Ascending aorta (tissue), 2 donors: Measurements from ENCODE around the gene NDUFA7. TPM values are rescaled to one million over a fixed set of nuclear protein-coding genes. Genes with fewer than 3 reads are reported as not detected.

Experiments used
- DNase-seq, 2 donors: peaks; one replicate each; pipeline ENCODE4 v3.0.0-alpha.2; 2019; ENCODE audit warnings: low spot score in 2 of 2
- H3K27ac ChIP-seq, 2 donors: fragments of 200-600 bp; sonication (generic); one replicate each; pipeline ENCODE4 v1.5.1; 2016 to 2017; ENCODE audit warnings: mild to moderate bottlenecking in 1 of 2
- H3K27me3 ChIP-seq: fragments of 200-600 bp; sonication (generic); one replicate; pipeline ENCODE4 v1.5.1; 2017
- H3K36me3 ChIP-seq, 2 donors: fragments of 200-600 bp; sonication (generic); one replicate each; pipeline ENCODE4 v1.5.1; 2016
- H3K4me1 ChIP-seq, 2 donors: fragments of 200-600 bp; sonication (generic); one replicate each; pipeline ENCODE4 v1.5.1; 2016 to 2017; ENCODE audit warnings: mild to moderate bottlenecking in 1 of 2
- H3K4me3 ChIP-seq, 2 donors: fragments of 200-600 bp; sonication (generic); one replicate each; pipeline ENCODE4 v1.5.1; 2016 to 2017; ENCODE audit warnings: mild to moderate bottlenecking in 1 of 2
- H3K9me3 ChIP-seq, 2 donors: fragments of 200-600 bp; sonication (generic); one replicate each; pipeline ENCODE4 v1.5.1; 2016
- CTCF ChIP-seq, 3 experiments: fragments of 200-600 bp in 2 of 3; fragments of 450-650 bp in 1 of 3; sonication (generic) in 2 of 3; IDR thresholded peaks; one replicate each; pipeline ENCODE4 v1.5.1; 2016 to 2019; ENCODE audit warnings: antibody characterized with exemption in 3 of 3, mild to moderate bottlenecking in 1 of 3, moderate library complexity in 1 of 3
- intact Hi-C: fragments of 100-400 bp; cut with DNase I; formaldehyde crosslinking; loops from one replicate; pipeline ENCODE4 v1.15.1; 2023
- total RNA-seq: library from RNA; depleted of rRNA; stranded (reverse); fragments of >200 nt; gene quantifications from one replicate; pipeline ENCODE4 v1.1.0, GENCODE V29; 2016

Gene NDUFA7
- total RNA-seq, 1 donor from 2014 or later = 11.8 TPM

GRCh38 chr19:8336072-8336569 lies 14.9 kb upstream of the NDUFA7 start:
- Histone ChIP-seq H3K4me3 (no peak overlapping the region), H3K36me3 (no peaks in the 10 kb centered on the region), H3K27ac (no peak overlapping the region), H3K9me3 (no peaks in the 10 kb centered on the region), H3K27me3 (peaks cover 17% of the 10 kb centered on the region), H3K4me1 (peaks cover 0 to 7% of the 10 kb centered on the region in 2 donors)
- TF ChIP-seq CTCF (IDR thresholded peaks at IDR 0.05) = no peak
- intact Hi-C loops = no loop called here
- DNase-seq = no peak

- intact Hi-C loops = no loop called here
- no peak for DNase-seq
- peak overlapping the region; percentile 44 to 55 for H3K4me3 ChIP-seq
- no peak overlapping the region for H3K27ac ChIP-seq
- TF ChIP-seq CTCF (IDR thresholded peaks at IDR 0.05) = no peak
- no peaks in the 10 kb centered on the region for H3K36me3 ChIP-seq
- H3K27me3 ChIP-seq = peaks cover 17% of the 10 kb centered on the region
- H3K4me1 ChIP-seq = peaks cover 0 to 7% of the 10 kb centered on the region in 2 donors
- H3K9me3 ChIP-seq = no peaks in the 10 kb centered on the region
Observed at GRCh38 chr19:8335343-8336071, 14.3 kb upstream of the NDUFA7 start.

- TF ChIP-seq CTCF (IDR thresholded peaks at IDR 0.05) = no peak
- no peak for DNase-seq
- Histone ChIP-seq H3K9me3 (no peaks in the 10 kb centered on the region), H3K27ac (no peak overlapping the region), H3K4me1 (peaks cover 0 to 7% of the 10 kb centered on the region in 2 donors), H3K27me3 (peaks cover 17% of the 10 kb centered on the region), H3K4me3 (peak overlapping the region; percentile 44 to 55), H3K36me3 (no peaks in the 10 kb centered on the region)
- intact Hi-C loops = no loop called here
Observed at GRCh38 chr19:8334458-8335342, 13.5 kb upstream of the NDUFA7 start.

- Histone ChIP-seq H3K4me3 (no peak overlapping the region), H3K27ac (no peak overlapping the region), H3K27me3 (peaks cover 17% of the 10 kb centered on the region), H3K9me3 (no peaks in the 10 kb centered on the region), H3K4me1 (peaks cover 0 to 7% of the 10 kb centered on the region in 2 donors), H3K36me3 (no peaks in the 10 kb centered on the region)
- intact Hi-C loops = no loop called here
- DNase-seq = no peak
- TF ChIP-seq CTCF (IDR thresholded peaks at IDR 0.05) = no peak
Observed at GRCh38 chr19:8333767-8334457, 12.7 kb upstream of the NDUFA7 start.

- H3K27ac ChIP-seq = no peak overlapping the region
- H3K4me3 ChIP-seq = no peak overlapping the region
- DNase-seq = no peak
- peaks cover 0 to 7% of the 10 kb centered on the region in 2 donors for H3K4me1 ChIP-seq
- H3K9me3 ChIP-seq = no peaks in the 10 kb centered on the region
- intact Hi-C loops = no loop called here
- no peak for TF ChIP-seq CTCF (IDR thresholded peaks at IDR 0.05)
- peaks cover 17% of the 10 kb centered on the region for H3K27me3 ChIP-seq
- no peaks in the 10 kb centered on the region for H3K36me3 ChIP-seq
Observed at GRCh38 chr19:8332976-8333766, 12.0 kb upstream of the NDUFA7 start.
